IPS-18a (cell line): ENCODE measurements around the gene AKR1C8.
"Not testable (repeated sequence)": the region's sequence is repeated elsewhere in the genome, so short reads cannot be mapped to it uniquely, and the experiment has no call there.

Experiments
- H3K27ac ChIP-seq: one replicate; pipeline ENCODE4 v1.5.1; 2013; ENCODE audit warnings: low read length
- H3K27me3 ChIP-seq: one replicate; pipeline ENCODE4 v1.6.1; 2013; ENCODE audit warnings: mild to moderate bottlenecking, low read length; ENCODE audit not compliant: control insufficient read depth, insufficient read depth
- H3K36me3 ChIP-seq: one replicate; pipeline ENCODE4 v1.6.1; 2013; ENCODE audit warnings: low read depth, low read length; ENCODE audit not compliant: control insufficient read depth
- H3K4me1 ChIP-seq: one replicate; pipeline ENCODE4 v1.6.1; 2013; ENCODE audit warnings: low read depth, low read length; ENCODE audit not compliant: control insufficient read depth
- H3K4me3 ChIP-seq: one replicate; pipeline ENCODE4 v1.5.1; 2013; ENCODE audit warnings: low read length
- H3K9ac ChIP-seq: one replicate; pipeline ENCODE4 v1.6.1; 2013; ENCODE audit warnings: mild to moderate bottlenecking, low read length, moderate library complexity
- H3K9me3 ChIP-seq: one replicate; pipeline ENCODE4 v1.6.1; 2013; ENCODE audit warnings: low read depth, low read length; ENCODE audit not compliant: control insufficient read depth

AKR1C8 gene

DNA sequence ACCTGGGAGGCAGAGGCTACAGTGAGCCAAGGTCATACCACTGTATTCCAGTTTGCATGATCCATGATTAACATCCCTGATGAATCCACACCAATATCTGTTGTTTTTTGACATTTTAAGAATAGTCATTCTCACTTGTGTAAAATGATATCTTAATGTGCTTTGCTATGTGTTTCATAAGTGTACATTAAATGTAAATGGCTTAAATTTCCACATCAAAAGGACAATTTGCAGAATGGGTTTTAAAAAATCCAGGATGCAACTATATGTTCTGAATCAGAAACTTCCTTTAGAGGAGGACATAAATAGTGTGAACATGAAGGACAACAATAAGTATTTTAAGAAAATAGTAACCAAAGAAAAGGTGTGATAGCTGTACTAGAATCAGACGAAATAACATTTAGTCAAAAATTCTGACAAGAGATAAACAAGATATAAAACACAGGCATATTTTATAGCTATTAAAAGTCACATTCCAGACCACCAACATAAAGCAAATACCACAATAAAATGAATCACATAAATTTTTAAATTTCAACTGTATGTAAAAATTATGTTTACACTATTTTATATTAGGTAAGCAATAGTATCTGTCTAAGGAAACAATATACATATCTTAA lies 48.4 kb downstream of the AKR1C8 start:
- Histone ChIP-seq H3K27ac (no peak overlapping the region), H3K9ac (no peak overlapping the region), H3K9me3 (peaks cover 23% of the 10 kb centered on the region), H3K4me1 (no peaks in the 10 kb centered on the region), H3K4me3 (no peak overlapping the region), H3K36me3 (no peaks in the 10 kb centered on the region), H3K27me3 (no peaks in the 10 kb centered on the region)

DNA sequence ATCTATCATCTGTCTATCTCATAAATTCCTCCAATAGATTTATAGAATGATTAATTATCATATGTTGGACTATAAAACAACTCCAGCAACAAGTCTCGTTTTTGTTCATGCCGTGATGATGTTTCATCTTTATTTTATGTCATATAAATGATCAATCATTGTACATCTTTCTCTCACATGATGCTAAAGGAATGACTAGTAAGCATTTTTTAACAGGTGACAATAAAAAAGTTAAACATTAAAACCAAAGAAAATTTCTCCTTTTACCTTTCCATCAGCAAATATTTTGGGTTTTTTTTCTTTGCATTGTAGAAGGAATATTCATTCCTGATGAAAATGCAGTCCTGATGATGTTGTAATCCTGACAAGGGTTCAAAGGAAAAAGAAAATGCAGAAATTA lies 49.4 kb downstream of the AKR1C8 start:
- Histone ChIP-seq H3K9ac (no peak overlapping the region), H3K9me3 (peaks cover 23% of the 10 kb centered on the region), H3K36me3 (no peaks in the 10 kb centered on the region), H3K4me1 (no peaks in the 10 kb centered on the region), H3K4me3 (no peak overlapping the region), H3K27ac (no peak overlapping the region), H3K27me3 (no peaks in the 10 kb centered on the region)

DNA sequence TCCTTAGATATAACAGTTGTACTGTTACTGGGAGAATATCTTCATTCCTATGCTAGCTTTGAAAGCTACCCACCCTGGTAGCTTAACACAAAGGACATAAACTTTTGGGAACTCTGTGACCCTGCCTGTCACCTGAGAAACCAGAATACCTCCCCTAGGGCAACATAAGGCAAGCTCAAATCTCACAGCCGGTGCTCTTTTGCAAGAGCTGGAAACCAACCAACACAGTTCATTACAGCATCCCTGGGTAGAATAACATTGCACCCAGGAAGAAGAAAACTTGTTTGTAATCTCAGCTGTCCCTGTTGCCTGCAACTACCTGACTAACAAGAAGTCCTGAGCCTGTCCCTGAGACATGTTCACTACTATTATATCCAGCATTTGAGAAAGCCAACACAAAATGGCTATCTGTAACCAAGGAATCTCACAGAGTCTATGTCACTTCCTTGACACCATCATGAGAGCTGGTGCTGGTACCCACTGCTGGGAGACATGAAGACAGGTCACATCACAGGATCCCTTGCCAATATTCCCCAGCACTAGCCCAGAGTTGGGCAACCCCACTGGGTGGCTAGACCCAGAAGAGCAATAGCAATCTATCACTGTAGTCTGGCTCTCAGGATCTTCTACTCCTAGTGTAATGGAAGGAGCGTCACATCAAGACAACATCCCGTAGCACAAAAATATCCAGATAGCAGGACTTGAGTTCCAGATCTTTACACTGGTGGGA lies 59.5 kb downstream of the AKR1C8 start:
- H3K36me3 ChIP-seq = no peaks in the 10 kb centered on the region
- H3K9ac ChIP-seq = no peak overlapping the region
- peaks cover 21% of the 10 kb centered on the region for H3K9me3 ChIP-seq
- no peak overlapping the region for H3K27ac ChIP-seq
- H3K4me3 ChIP-seq = no peak overlapping the region
- no peaks in the 10 kb centered on the region for H3K27me3 ChIP-seq
- no peaks in the 10 kb centered on the region for H3K4me1 ChIP-seq

DNA sequence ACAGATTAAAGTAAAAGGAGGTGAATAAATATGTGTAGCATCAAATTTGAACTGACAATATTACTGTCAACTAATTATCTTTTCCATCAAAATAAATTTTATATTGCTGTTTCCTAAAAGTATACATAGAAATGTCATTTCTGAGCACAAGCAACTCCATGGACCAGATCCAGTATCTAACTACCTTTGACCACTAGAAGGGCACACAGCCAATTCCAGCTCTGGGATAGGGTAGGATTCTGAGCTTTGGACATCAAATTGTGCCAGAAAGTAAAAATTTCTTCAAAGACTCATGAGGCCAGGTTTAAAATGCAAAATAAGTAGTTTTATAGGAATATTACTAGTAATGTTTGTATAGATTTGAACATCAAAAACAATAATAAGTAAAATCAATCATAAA lies 61.1 kb downstream of the AKR1C8 start:
- Histone ChIP-seq H3K27me3 (no peaks in the 10 kb centered on the region), H3K27ac (no peak overlapping the region)

DNA sequence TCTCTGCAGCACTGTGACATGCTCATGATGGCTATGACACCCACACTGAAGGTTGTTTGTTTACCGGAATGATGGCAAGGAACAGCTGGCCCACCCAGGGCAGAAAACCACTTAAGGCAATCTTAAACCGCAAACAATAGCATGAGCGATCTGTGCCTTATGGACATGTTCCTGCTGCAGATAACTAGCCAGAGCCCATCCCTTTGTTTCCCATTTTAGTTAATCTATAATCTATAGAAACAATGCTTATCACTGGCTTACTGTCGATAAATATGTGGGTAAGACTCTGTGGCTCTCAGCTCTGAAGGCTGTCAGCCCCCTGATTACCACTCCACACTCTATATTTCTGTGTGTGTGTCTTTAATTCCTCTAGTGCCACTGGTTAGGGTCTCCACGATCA lies 65.0 kb downstream of the AKR1C8 start:
- H3K9me3 ChIP-seq = peaks cover 22% of the 10 kb centered on the region
- not testable (repeated sequence) for H3K4me1 ChIP-seq, H3K4me3 ChIP-seq, H3K9ac ChIP-seq, H3K36me3 ChIP-seq, H3K27me3 ChIP-seq, H3K27ac ChIP-seq

More for the DNA sequence above, 61.1 kb downstream of the AKR1C8 start:
- Histone ChIP-seq H3K36me3 (no peaks in the 10 kb centered on the region), H3K9ac (no peak overlapping the region), H3K4me3 (no peak overlapping the region), H3K9me3 (peaks cover 23% of the 10 kb centered on the region), H3K4me1 (no peaks in the 10 kb centered on the region)

DNA sequence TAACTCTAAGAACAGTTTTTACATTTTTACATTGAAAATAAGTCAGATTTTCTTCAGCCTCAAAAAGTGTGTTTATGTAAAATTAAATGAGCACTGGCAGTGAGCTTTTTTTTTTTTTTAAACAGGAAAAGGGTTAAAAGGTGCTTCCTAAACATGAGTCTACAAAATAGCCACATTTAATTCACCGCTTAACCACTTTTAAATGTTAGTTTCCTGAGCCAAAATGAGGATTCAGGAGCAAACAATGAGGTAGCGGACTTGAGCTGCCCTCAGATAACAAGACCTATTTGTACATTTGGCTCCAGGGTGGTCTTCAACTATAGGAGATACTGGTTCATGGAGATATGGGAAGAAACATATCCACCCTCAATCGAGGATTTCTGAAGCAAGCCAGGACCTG lies 67.9 kb downstream of the AKR1C8 start:
- Histone ChIP-seq H3K9ac (no peak overlapping the region), H3K9me3 (peaks cover 24% of the 10 kb centered on the region), H3K4me1 (no peaks in the 10 kb centered on the region), H3K27me3 (no peaks in the 10 kb centered on the region), H3K4me3 (no peak overlapping the region), H3K27ac (no peak overlapping the region), H3K36me3 (no peaks in the 10 kb centered on the region)

DNA sequence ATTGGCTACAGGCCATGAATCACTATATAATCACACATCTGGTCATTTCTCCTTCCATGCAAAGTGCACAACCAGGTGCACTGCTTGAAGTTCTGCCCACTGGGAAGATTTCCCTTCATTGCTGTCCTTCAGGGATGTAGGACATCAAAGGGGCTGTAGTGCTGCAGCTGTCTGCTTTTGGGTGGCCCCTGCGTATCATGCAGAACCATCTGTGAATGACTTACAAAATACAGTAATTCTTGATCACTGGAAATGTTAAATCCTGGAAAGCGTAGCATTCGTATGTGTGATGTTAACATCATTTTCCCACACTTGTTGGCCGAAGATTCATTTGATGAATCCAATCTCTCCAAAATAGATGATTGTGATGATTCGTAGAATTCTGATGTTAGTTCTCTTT lies 68.3 kb downstream of the AKR1C8 start:
- Histone ChIP-seq H3K9me3 (peaks cover 24% of the 10 kb centered on the region), H3K4me3 (no peak overlapping the region), H3K36me3 (no peaks in the 10 kb centered on the region), H3K9ac (no peak overlapping the region), H3K4me1 (no peaks in the 10 kb centered on the region), H3K27me3 (no peaks in the 10 kb centered on the region), H3K27ac (no peak overlapping the region)

DNA sequence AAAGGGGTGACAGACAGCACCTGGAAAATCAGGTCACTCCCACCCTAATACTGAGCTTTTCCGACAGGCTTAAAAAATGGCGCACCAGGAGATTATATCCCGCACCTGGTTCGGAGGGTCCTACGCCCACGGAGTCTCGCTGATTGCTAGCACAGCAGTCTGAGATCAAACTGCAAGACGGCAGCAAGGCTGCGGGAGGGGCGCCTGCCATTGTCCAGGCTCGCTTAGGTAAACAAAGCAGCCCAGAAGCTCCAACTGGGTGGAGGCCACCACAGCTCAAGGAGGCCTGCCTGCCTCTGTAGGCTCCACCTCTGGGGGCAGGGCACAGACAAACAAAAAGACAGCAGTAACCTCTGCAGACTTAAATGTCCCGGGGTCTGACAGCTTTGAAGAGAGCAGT lies 75.1 kb downstream of the AKR1C8 start:
- H3K27ac ChIP-seq, H3K9ac ChIP-seq, H3K4me3 ChIP-seq, H3K27me3 ChIP-seq, H3K36me3 ChIP-seq, H3K4me1 ChIP-seq: not testable (repeated sequence)
- H3K9me3 ChIP-seq = peaks cover 20% of the 10 kb centered on the region

DNA sequence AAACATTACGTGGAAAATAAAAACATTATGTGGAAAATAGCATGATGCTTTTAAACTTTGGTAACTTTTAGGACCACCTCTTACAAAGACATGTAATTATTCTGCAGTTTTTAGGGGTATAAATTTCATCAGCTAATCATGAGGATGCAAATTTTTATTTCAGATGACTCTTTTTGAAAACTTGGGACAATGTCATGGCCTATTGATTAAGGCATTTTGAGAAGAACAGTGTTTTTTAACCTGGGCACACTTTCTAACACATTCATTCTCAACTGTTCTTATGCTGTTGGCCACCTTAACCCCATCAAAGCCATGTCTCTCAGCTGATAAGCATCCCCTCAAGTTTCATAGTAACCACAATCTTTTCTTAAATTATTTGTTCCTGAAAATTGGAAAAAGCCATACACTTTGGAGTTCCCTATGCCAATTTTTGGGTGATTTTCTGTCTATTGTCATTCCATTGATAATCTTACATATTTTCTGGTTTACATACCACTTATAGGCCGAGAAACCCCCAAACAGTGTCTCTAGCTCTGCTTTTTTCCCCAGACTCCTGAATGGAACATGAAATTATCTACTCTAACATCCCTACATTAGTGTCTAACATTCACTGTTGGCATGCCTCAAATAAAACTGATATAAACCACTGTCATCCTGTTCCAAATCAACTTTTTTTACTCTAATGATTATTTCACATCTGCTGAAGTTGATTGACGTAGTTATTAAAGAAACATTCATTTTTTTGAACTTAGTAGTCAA lies 76.1 kb downstream of the AKR1C8 start:
- H3K27ac ChIP-seq = no peak overlapping the region

DNA sequence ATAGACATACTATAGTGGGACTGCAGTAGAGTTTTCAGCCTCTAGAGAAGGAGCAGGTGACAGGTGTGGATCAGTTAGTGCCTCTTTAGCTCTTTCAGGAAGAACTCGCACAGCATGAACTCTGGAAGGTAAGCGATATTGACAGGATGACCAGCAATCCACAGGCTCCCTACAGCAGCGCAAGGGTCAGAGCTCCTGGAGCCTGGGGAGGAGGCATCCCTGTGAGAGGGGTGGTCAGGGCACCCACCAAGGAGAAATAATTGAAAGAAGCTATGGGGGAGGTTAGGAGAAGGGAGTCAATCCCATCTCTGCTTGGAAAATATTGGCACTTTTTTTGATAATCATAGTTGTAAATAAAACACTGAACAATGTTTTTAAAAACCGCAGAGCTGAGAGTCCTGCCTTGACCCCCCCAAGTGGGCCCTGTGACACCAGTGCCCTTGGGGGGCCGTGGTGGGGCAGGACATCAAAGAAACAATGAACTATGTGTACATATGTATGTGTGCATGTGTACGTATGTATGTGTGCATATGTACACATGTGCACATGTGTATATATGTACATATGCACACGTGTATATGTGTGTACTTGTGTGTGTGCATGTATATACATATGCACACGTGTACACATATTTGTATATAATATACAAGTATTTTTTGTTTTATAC lies 77.0 kb downstream of the AKR1C8 start:
- Histone ChIP-seq H3K9ac (no peak overlapping the region), H3K27ac (no peak overlapping the region), H3K36me3 (no peaks in the 10 kb centered on the region), H3K4me3 (no peak overlapping the region), H3K4me1 (no peaks in the 10 kb centered on the region), H3K27me3 (no peaks in the 10 kb centered on the region), H3K9me3 (peaks cover 15% of the 10 kb centered on the region)

More for the DNA sequence above, 76.1 kb downstream of the AKR1C8 start:
- peaks cover 15% of the 10 kb centered on the region for H3K9me3 ChIP-seq
- no peak overlapping the region for H3K4me3 ChIP-seq
- H3K9ac ChIP-seq = no peak overlapping the region
- no peaks in the 10 kb centered on the region for H3K4me1 ChIP-seq
- H3K27me3 ChIP-seq = no peaks in the 10 kb centered on the region
- no peaks in the 10 kb centered on the region for H3K36me3 ChIP-seq

DNA sequence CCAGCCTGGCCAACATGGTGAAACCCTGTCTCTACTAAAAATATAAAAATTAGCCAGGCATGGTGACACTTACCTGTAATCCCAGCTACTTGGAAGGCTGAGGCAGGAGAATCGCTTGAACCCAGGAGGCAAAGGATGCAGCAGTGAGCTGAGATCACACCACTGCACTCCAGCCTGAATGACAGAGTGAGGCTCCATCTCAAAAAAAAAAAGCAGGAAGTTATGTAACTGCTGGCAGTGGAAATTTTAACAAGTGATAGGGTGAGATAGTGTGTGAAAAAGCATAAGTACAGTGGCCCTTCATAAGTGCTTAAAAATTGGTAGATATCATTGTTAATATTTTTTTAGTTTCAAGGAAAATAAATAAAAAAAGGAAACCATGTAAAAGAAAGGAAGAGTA lies 78.4 kb downstream of the AKR1C8 start:
- no peak overlapping the region for H3K9ac ChIP-seq
- H3K36me3 ChIP-seq = no peaks in the 10 kb centered on the region
- H3K27ac ChIP-seq = no peak overlapping the region
- H3K4me1 ChIP-seq = no peaks in the 10 kb centered on the region
- H3K4me3 ChIP-seq = no peak overlapping the region
- H3K9me3 ChIP-seq = peaks cover 15% of the 10 kb centered on the region
- H3K27me3 ChIP-seq = no peaks in the 10 kb centered on the region
